ENCODE measurements around the gene FILIP1L.

FILIP1L gene

GRCh38 chr3:100124201-100124761 is 10.0 kb upstream of the FILIP1L start:
- DNase-seq = no peak

GRCh38 chr3:100123112-100123511 is 8.8 kb upstream of the FILIP1L start:
- DNase-seq = no peak

GRCh38 chr3:100122321-100122720 is 8.0 kb upstream of the FILIP1L start:
- DNase-seq = no peak

GRCh38 chr3:100120693-100121092 is 6.4 kb upstream of the FILIP1L start:
- DNase-seq = no peak

- DNase-seq = no peak
Measured at GRCh38 chr3:100120012-100120411, 5.7 kb upstream of the FILIP1L start.

GRCh38 chr3:100117093-100117492 is 2.8 kb upstream of the FILIP1L start:
- DNase-seq = no peak

GRCh38 chr3:100113723-100114412 is 433 bp downstream of the FILIP1L start:
- no peak for DNase-seq

- DNase-seq = no peak
Measured at GRCh38 chr3:100111728-100112127, 2.6 kb downstream of the FILIP1L start.

GRCh38 chr3:100110162-100110561 is 4.1 kb downstream of the FILIP1L start:
- no peak for DNase-seq

GRCh38 chr3:100108464-100109079 is 5.7 kb downstream of the FILIP1L start:
- no peak for DNase-seq

- DNase-seq = no peak
Measured at GRCh38 chr3:100107221-100107814, 7.0 kb downstream of the FILIP1L start.

GRCh38 chr3:100106531-100107141 is 7.7 kb downstream of the FILIP1L start:
- no peak for DNase-seq

GRCh38 chr3:100106094-100106493 is 8.2 kb downstream of the FILIP1L start:
- no peak for DNase-seq

GRCh38 chr3:100105501-100105900 is 8.8 kb downstream of the FILIP1L start:
- DNase-seq = no peak

GRCh38 chr3:100104817-100105413 is 9.4 kb downstream of the FILIP1L start:
- DNase-seq = no peak

- DNase-seq = no peak
Measured at GRCh38 chr3:100104442-100104798, 9.9 kb downstream of the FILIP1L start.

- DNase-seq = no peak
Measured at GRCh38 chr3:100103558-100104441, 10.5 kb downstream of the FILIP1L start.

- DNase-seq = no peak
Measured at GRCh38 chr3:100102757-100103156, 11.5 kb downstream of the FILIP1L start.

GRCh38 chr3:100100425-100100824 is 13.9 kb downstream of the FILIP1L start:
- DNase-seq = no peak

GRCh38 chr3:100099621-100100020 is 14.7 kb downstream of the FILIP1L start:
- no peak for DNase-seq

- no peak for DNase-seq
Measured at GRCh38 chr3:100098784-100099070, 15.6 kb downstream of the FILIP1L start.
